Stimulated activated naive CD8-positive, alpha-beta T cell treated with anti-CD3 and anti-CD28 coated beads, Interleukin-15, Interleukin-2, amounts not matched to agents 100 ng/mL and 50 ng/mL, for 24 hours (primary cell): Measurements from ENCODE around the gene RTN4.

Experiments used
- H3K27ac Mint-ChIP-seq: one replicate; pipeline ENCODE4 v1.8.0; 2021; ENCODE audit warnings: mild to moderate bottlenecking, mixed read lengths
- H3K27me3 Mint-ChIP-seq: one replicate; pipeline ENCODE4 v1.8.0; 2021; ENCODE audit warnings: mixed read lengths
- H3K36me3 Mint-ChIP-seq: one replicate; pipeline ENCODE4 v1.8.0; 2021; ENCODE audit warnings: low read depth, mixed read lengths
- H3K4me1 Mint-ChIP-seq: one replicate; pipeline ENCODE4 v1.8.0; 2021; ENCODE audit warnings: low read depth, mixed read lengths
- H3K4me3 Mint-ChIP-seq: one replicate; pipeline ENCODE4 v1.8.0; 2021; ENCODE audit warnings: mild to moderate bottlenecking, mixed read lengths
- H3K9me3 Mint-ChIP-seq: one replicate; pipeline ENCODE4 v1.8.0; 2021; ENCODE audit warnings: mixed read lengths

RTN4 gene

DNA sequence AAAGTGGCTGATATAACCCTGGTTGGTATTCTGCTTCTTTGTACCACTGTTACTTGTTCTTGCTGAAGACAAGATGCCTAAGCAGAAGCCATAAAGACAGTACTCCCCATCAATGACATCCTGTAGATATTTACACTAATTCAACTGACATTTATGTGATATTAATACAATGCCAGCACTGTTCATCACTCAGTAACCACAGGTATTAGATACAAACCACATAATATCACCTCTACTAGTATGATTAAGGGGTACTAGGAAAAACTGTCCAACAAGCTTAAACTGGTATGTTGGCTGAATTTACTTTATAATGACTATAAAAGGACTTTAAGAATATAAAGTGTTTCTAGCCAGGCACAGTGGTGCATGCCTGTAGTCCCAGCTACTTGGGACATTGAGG is 65.8 kb downstream of the RTN4 start:
- Mint-ChIP-seq H3K27me3 (no peaks in the 10 kb centered on the region), H3K36me3 (peaks cover 40% of the 10 kb centered on the region), H3K4me1 (peaks cover 25% of the 10 kb centered on the region), H3K4me3 (no peak overlapping the region), H3K9me3 (no peaks in the 10 kb centered on the region), H3K27ac (no peak overlapping the region)

DNA sequence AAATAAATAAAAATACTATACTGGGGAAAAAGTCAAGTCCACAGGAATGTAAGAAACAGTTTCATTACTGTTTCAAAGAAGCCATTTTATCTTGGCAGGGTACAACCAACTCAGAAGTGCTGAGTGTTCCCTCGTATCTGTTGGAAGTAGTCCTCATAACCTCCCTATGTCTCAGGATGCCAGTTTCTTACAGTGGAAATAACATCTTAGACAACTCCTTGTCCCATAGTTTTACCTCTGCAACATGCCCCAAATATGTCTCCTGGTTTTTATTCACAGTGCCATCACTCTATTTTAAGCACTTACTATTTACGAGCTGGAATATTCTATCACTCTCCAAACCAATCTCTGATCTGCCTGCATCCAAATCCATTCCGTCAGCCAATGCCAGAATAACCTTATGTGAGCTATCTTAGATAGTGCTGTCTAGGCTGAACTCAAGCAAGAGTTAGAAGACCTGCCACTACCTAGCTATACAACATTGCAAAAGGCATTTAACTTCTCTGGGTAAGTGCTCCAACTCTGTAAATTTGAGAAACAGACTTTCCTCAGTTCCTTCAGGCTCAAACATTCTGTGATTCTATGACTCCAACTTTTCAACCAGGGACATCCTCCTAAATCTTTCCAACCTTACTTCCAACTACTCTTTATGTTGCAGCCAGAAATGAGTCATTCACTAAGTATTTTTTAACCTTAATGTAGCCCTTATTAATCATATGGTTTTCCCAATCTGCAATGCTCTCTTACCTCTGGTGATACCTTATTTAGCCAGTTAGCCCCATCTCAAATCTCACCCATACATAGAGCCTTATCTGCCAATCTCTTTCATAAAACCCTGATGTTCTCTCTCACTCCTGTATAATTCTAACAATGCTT is 66.7 kb downstream of the RTN4 start:
- no peaks in the 10 kb centered on the region for H3K27me3 Mint-ChIP-seq
- peaks cover 28% of the 10 kb centered on the region for H3K4me1 Mint-ChIP-seq
- no peak overlapping the region for H3K4me3 Mint-ChIP-seq
- H3K36me3 Mint-ChIP-seq: peaks cover 40% of the 10 kb centered on the region
- H3K9me3 Mint-ChIP-seq: no peaks in the 10 kb centered on the region
- peak overlapping the region; percentile 5 for H3K27ac Mint-ChIP-seq

DNA sequence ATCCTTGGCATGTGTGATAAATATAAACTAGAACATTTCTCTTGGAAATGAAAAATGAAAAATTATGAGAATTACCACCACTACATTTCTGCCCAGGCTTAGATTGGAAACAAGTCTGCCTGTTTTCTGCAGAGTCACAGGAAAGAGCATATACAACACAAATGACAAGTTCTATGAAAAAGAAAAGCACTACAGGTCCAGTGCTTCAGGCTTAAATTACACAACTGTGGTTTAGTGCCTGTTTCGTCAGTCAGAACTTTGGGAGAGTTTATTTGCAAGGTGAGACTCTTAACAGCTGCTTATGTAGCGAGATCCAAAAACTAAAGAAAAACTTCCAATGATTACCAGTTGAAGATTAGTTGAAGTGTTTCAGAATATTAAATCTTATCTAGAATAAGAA is 68.9 kb downstream of the RTN4 start:
- Mint-ChIP-seq H3K36me3 (peaks cover 41% of the 10 kb centered on the region), H3K4me3 (no peak overlapping the region)

DNA sequence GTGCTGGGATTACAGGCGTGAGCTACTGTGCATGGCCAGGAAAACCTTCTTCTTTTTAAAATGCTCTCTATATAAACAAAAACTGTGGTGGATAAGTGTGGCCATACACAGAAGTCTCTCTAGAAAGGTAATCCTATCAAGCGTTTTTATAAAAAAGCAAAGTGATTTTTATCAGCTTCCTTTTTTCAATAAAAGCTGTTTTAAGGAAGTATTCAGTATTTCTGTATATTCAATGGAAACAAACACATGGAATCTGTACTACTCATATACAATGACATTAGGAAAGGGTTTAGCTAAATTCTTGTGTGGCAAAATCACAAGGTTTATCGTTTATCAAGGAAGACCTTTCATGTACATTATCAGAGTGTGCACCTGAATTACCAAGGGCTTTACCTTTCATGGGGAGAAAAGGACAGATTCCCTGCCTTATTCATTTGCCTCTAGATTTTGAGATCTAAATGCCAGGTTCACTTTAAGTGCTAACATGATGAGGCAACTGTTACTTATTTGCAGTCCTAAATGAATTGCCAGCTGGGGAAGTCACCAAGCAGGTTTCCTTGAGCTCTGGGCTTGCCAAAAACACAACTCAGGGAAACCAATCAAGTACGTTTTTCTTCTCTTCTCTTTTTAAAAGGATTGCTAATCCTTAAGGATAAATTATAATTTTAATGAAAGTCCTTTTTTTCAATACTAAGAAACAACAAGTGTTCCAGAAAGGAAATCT is 70.8 kb downstream of the RTN4 start:
- Mint-ChIP-seq H3K27ac (peak overlapping the region; percentile 13), H3K4me3 (no peak overlapping the region), H3K27me3 (no peaks in the 10 kb centered on the region), H3K36me3 (peaks cover 42% of the 10 kb centered on the region), H3K4me1 (peaks cover 40% of the 10 kb centered on the region), H3K9me3 (no peaks in the 10 kb centered on the region)

More for the DNA sequence above, 68.9 kb downstream of the RTN4 start:
- no peaks in the 10 kb centered on the region for H3K27me3 Mint-ChIP-seq
- H3K9me3 Mint-ChIP-seq: no peaks in the 10 kb centered on the region
- no peak overlapping the region for H3K27ac Mint-ChIP-seq
- H3K4me1 Mint-ChIP-seq: peaks cover 39% of the 10 kb centered on the region

DNA sequence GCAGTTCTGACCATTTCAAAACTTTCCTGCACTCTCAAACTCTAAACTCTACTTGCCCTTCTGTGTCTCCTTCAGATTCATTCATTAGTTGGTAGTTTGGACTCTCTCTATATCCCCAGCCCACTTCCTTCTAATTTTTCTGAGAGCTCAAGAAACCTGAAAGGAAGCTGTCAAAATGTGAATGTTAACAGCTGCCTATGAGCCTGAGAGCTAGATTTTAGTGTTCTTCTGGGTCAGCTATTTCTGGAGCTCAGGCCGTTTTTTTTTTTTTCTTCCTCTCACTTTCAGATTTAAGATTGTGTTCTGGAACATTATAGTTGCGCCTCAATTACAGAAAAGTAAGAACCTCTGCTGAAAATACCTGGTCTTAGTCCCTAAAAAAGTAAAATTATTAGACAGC is 73.1 kb downstream of the RTN4 start:
- Mint-ChIP-seq H3K27ac (peak overlapping the region; percentile 21), H3K27me3 (no peaks in the 10 kb centered on the region), H3K4me3 (no peak overlapping the region), H3K36me3 (peaks cover 48% of the 10 kb centered on the region), H3K4me1 (peaks cover 35% of the 10 kb centered on the region), H3K9me3 (no peaks in the 10 kb centered on the region)

DNA sequence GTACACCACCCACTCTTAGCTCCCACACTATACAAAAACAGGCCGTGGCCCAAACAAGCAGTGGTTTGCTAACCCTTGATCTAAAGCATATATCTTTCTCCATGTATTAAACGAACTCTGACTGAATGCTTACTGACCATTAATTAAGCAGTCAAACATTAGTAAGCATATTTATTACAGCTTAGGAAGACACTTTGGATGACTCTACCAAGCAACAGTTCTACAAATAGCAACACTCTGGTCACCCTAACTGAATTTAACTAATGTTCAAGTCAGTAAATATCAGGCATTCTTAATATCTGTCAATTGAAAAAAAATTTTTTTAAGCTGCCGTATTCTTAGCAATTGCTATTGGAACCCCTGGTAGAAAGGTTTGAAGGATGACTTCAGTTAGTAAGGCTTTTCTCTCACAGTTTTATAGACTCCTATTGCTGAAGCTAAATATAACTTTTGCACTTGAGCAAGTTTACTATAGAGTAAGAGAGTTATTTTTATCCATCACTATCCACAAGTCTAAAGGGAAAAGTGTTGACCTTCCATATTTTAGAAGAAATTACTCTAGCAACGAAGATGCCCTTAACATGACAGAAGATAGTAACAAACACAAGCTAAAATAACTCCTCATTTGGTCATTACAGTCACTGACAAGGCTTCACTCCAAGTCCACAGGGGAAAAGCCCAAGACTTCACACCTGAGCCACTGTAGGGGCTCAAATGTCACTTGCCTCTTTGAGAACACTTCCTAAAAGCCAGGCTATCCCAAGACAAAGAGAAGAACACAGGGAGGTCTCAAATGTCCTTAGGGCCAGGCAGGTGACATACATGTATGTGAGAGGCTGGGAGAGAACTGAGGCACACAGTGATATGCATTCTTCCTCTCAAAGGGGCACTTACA is 74.4 kb downstream of the RTN4 start:
- no peak overlapping the region for H3K27ac Mint-ChIP-seq
- peaks cover 43% of the 10 kb centered on the region for H3K36me3 Mint-ChIP-seq

DNA sequence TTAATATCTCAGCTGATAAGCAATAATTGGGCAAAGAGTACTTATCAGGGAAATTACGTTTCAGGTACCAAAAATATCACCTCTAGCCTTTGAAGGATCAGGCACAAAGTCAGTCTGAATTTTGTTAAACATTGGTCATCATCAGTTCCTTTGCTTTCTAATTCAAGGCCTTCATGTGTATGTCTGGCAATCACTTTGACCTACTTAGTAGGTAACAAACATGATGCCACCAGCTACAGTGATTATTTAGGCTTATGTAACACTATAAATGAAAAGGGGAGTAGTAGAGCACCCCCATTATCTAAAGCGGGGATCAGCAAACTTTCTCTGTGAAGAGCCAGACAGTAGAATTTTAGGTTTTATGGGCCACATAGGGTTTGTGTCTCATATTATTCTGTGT is 75.1 kb downstream of the RTN4 start:
- Mint-ChIP-seq H3K4me1 (peaks cover 32% of the 10 kb centered on the region), H3K4me3 (no peak overlapping the region), H3K9me3 (no peaks in the 10 kb centered on the region), H3K36me3 (peaks cover 39% of the 10 kb centered on the region), H3K27ac (no peak overlapping the region), H3K27me3 (no peaks in the 10 kb centered on the region)

More for the DNA sequence above, 74.4 kb downstream of the RTN4 start:
- no peaks in the 10 kb centered on the region for H3K9me3 Mint-ChIP-seq
- no peak overlapping the region for H3K4me3 Mint-ChIP-seq
- H3K4me1 Mint-ChIP-seq: peaks cover 35% of the 10 kb centered on the region
- H3K27me3 Mint-ChIP-seq: no peaks in the 10 kb centered on the region

DNA sequence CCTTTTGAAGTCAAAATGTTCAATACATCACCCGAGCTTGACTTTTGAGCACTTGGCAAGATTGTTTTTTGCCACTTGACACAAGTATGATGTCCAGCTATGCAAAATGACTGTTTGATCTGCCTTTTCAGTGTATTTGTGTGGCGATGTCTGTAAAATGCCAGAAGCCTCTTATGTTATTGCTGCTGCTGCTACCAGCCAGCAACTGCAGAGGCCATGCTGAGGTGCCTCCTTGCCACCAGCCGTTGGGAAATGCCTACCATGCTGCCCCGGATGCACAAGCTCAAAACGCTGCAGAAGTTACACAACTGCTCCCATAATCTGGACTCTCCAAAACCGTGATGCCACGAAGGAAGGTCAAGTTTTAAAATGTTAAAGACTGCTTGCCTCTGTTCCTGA is 80.3 kb downstream of the RTN4 start:
- Mint-ChIP-seq H3K36me3 (peaks cover 33% of the 10 kb centered on the region), H3K27me3 (no peaks in the 10 kb centered on the region), H3K4me3 (no peak overlapping the region), H3K9me3 (no peaks in the 10 kb centered on the region), H3K4me1 (peaks cover 11% of the 10 kb centered on the region), H3K27ac (no peak overlapping the region)

DNA sequence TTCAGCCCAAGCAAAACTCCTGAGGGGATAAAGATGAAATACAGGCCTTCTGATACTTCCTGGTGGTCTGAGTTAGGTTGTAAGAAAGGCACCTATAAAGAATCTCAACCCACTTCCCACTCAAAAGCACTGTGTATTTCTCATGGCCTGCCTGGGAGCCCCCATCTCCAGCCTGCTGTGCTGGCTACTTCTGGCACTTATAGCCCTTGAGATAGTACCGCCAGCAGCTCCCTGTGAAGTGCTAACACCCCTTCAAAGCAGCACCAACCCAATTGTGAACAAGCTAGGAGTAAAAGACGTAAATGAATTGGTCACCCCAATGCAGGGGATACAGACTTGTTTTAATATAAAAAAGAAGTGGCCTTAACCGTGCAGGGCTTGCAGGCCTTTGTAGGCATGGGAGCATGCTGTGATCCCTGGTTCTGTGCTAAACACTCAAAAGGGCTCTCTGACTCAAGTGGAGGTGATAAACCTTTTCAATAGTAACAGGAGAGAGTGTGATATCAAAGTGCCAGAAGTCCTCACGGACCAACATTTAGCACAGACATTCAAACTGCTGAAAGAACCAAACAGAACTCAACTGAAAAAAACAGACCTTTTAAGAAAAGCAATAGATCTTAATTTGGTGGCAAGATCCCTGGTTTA is 80.8 kb downstream of the RTN4 start:
- no peak overlapping the region for H3K27ac Mint-ChIP-seq
- no peak overlapping the region for H3K4me3 Mint-ChIP-seq
- H3K27me3 Mint-ChIP-seq: no peaks in the 10 kb centered on the region
- H3K9me3 Mint-ChIP-seq: no peaks in the 10 kb centered on the region
- peaks cover 15% of the 10 kb centered on the region for H3K4me1 Mint-ChIP-seq
- H3K36me3 Mint-ChIP-seq: peaks cover 28% of the 10 kb centered on the region

DNA sequence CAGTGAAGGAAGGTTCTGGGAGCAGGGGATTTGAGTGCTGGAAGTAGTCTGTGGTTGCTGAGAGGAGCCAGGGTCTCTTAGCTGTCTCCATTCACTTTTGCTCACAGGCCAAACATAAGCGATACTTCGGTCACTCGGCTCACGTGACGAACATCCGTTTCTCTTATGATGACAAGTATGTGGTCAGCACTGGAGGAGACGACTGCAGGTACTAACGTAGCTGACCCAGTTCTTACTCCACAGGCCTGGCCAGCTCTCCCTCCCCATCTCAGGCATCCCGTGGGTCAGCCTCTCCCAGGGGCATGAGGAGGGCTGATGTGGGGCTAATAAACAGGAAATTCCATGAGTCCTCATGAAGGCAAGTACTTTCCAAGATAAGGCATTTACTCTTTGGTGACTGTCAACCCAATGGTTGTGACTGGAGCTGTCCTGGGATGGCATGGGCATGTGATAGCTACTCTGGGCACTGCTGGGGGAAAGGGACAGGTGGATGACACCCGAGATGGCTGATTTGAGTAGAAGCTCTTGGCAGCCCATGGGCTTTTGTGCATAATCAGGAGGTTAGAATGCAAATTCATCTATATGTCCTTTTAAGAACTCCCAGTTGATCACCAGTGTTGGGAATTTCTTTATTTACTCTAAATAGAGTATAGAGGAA is 81.6 kb downstream of the RTN4 start:
- no peak overlapping the region for H3K4me3 Mint-ChIP-seq
- H3K36me3 Mint-ChIP-seq: peaks cover 26% of the 10 kb centered on the region
- H3K27me3 Mint-ChIP-seq: no peaks in the 10 kb centered on the region
- H3K9me3 Mint-ChIP-seq: no peaks in the 10 kb centered on the region
- H3K27ac Mint-ChIP-seq: no peak overlapping the region
- peaks cover 15% of the 10 kb centered on the region for H3K4me1 Mint-ChIP-seq

DNA sequence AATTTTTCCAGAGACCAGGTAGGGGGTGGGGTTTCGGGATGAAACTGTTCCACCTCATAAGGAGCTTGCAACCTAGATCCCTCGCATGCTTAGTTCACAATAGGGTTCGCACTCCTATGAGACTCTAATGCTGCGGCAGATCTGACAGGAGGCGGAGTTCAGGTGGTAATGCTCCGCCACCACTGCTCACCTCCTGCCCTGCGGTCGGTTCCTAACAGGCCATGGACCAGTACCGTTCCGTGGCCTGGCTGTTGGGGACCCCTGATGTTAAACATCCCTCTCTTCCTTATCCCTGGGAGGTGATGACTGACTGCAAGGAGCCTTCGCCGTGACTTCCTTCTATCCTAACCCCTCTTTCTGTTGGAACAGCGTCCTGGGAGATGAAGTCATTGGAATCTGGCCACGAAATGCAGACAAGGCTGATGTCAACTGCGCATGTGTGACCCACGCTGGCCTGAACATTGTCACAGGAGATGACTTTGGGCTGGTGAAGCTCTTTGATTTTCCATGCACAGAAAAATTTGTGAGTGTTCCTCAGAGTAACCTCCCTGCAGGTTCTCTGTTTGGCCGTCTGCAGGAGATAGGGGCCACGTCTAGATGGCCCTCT is 82.4 kb downstream of the RTN4 start:
- peaks cover 18% of the 10 kb centered on the region for H3K36me3 Mint-ChIP-seq
- no peak overlapping the region for H3K27ac Mint-ChIP-seq
- H3K27me3 Mint-ChIP-seq: no peaks in the 10 kb centered on the region

DNA sequence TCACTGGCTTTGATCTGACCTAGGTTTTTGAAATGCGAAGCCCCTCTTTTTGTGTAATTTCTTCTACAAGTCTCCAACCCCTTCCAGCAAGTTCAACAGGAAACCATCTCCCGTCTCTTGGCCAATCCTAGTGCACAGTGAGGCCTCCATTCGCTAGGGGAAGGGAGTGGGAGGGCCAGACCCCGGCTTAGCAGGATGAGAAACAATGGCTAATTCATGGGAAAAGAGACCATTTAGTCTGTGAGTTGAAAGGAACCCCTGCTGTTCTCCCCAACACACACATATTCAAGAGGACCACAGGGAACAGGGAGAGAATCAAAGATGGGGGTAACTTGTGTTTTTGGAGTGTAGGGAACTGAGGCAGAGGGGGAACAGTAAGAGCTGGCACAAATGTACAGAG is 83.0 kb downstream of the RTN4 start:
- H3K27ac Mint-ChIP-seq: no peak overlapping the region
- H3K4me1 Mint-ChIP-seq: peaks cover 15% of the 10 kb centered on the region
- H3K4me3 Mint-ChIP-seq: no peak overlapping the region
- peaks cover 14% of the 10 kb centered on the region for H3K36me3 Mint-ChIP-seq
- no peaks in the 10 kb centered on the region for H3K9me3 Mint-ChIP-seq
- no peaks in the 10 kb centered on the region for H3K27me3 Mint-ChIP-seq

More for the DNA sequence above, 82.4 kb downstream of the RTN4 start:
- H3K4me3 Mint-ChIP-seq: no peak overlapping the region
- peaks cover 15% of the 10 kb centered on the region for H3K4me1 Mint-ChIP-seq
- H3K9me3 Mint-ChIP-seq: no peaks in the 10 kb centered on the region

DNA sequence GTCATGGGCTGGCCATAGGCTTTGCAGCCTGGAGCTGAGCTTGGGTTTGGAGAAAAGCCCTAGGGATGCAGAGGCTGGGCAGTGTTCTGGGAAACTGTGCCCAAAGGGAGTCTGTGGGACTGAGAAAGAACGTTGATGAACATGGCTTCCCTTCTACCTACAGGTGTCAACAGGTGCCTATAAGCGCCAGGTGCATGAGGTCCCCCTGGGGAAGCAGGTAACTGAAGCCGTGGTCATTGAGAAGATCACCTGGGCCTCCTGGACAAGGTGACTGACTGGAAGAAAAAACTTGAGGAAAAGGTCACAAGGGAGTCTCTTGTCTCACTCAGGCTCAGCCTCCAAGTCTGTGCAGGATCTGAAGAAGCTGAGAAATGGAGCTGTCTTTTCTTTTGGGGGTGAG is 83.4 kb downstream of the RTN4 start:
- Mint-ChIP-seq H3K4me1 (peaks cover 15% of the 10 kb centered on the region), H3K9me3 (no peaks in the 10 kb centered on the region), H3K27me3 (no peaks in the 10 kb centered on the region), H3K4me3 (no peak overlapping the region), H3K27ac (no peak overlapping the region), H3K36me3 (peaks cover 14% of the 10 kb centered on the region)
